Measurements from ENCODE around the gene MTX1. TPM values are rescaled to one million over a fixed set of nuclear protein-coding genes. Genes with fewer than 3 reads are reported as not detected.
A peak's percentile ranks its signal among the peaks of the same experiment; 100 is the strongest.

MTX1 gene
- total and polyA plus RNA-seq, 2 experiments from 2014 or later, result 77.7 to 106 TPM

DNA sequence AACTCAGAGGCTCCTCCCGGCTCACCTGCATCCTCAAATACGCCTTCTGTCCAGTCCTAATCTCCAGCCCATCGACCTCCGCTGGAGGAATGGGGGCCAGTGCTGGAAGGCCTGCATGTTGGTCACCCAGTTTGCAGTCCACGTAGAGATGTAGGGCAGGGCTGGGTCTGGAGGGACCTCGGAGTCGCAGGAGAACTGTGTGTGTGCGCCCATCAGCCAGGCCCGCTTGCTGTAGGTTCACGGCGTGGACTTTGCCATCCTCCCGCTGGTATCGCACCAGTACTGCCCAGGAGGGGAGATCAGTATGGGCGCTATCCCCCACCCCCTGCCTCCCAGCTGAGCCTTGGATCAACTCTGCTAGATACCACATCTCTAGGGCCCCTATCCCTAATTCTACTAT lies 3.5 kb upstream of the MTX1 start:
- H3K27ac ChIP-seq (ENCODE audit: low read depth), result no peak overlapping the region
- ATAC-seq, result no peak
- peaks cover 46% of the 10 kb centered on the region for H3K36me3 Mint-ChIP-seq (ENCODE audit: low read depth)
- peaks cover 20% of the 10 kb centered on the region for H3K36me3 ChIP-seq (ENCODE audit: insufficient read depth)
- H3K27ac Mint-ChIP-seq, result no peak overlapping the region
- no peak overlapping the region for H3K4me3 Mint-ChIP-seq
- H3K27me3 Mint-ChIP-seq (ENCODE audit: insufficient read depth, low read depth, poor library complexity), result peaks cover 56% of the 10 kb centered on the region
- peak; percentile 52 for TF ChIP-seq POLR2AphosphoS5 (IDR thresholded peaks at IDR 0.05; ENCODE audit: low read depth)
- TF ChIP-seq, protein P1, sequence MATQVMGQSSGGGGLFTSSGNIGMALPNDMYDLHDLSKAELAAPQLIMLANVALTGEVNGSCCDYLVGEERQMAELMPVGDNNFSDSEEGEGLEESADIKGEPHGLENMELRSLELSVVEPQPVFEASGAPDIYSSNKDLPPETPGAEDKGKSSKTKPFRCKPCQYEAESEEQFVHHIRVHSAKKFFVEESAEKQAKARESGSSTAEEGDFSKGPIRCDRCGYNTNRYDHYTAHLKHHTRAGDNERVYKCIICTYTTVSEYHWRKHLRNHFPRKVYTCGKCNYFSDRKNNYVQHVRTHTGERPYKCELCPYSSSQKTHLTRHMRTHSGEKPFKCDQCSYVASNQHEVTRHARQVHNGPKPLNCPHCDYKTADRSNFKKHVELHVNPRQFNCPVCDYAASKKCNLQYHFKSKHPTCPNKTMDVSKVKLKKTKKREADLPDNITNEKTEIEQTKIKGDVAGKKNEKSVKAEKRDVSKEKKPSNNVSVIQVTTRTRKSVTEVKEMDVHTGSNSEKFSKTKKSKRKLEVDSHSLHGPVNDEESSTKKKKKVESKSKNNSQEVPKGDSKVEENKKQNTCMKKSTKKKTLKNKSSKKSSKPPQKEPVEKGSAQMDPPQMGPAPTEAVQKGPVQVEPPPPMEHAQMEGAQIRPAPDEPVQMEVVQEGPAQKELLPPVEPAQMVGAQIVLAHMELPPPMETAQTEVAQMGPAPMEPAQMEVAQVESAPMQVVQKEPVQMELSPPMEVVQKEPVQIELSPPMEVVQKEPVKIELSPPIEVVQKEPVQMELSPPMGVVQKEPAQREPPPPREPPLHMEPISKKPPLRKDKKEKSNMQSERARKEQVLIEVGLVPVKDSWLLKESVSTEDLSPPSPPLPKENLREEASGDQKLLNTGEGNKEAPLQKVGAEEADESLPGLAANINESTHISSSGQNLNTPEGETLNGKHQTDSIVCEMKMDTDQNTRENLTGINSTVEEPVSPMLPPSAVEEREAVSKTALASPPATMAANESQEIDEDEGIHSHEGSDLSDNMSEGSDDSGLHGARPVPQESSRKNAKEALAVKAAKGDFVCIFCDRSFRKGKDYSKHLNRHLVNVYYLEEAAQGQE (IDR thresholded peaks at IDR 0.05; ENCODE audit: unreplicated experiment), result no peak
- H3K9me3 Mint-ChIP-seq, result no peaks in the 10 kb centered on the region; the same call in 2 of the 3 replicates
- DNase-seq (ENCODE audit: low spot score), result no peak
- H3K9me2 ChIP-seq (ENCODE audit: insufficient read depth), result no peaks in the 10 kb centered on the region
- H4K20me1 ChIP-seq (replicated peaks; ENCODE audit: insufficient read depth), result peaks cover 18% of the 10 kb centered on the region
- no peak overlapping the region for H2AFZ ChIP-seq
- H3K4me1 ChIP-seq (ENCODE audit: insufficient read depth), result peaks cover 19% of the 10 kb centered on the region
- H3F3A ChIP-seq (replicated peaks; ENCODE audit: low read depth), result peaks cover 49% of the 10 kb centered on the region
- no peak overlapping the region for H3K4me2 ChIP-seq
- peaks cover 32% of the 10 kb centered on the region for H3K4me1 Mint-ChIP-seq
- peaks cover 6% of the 10 kb centered on the region; the same call in 1 of the 2 replicates for H3K27me3 ChIP-seq (ENCODE audit: insufficient read depth)
- H3K79me2 ChIP-seq (replicated peaks; ENCODE audit: insufficient read depth), result 0 out of 2 replicates have a peak, but pooled peaks cover 7% of the 10 kb centered on the region
- no peak overlapping the region for H3K4me3 ChIP-seq

- Histone ChIP-seq H3K79me2 (replicated peaks; ENCODE audit: insufficient read depth) (0 out of 2 replicates have a peak, but pooled peaks cover 7% of the 10 kb centered on the region), H3K9me2 (ENCODE audit: insufficient read depth) (no peaks in the 10 kb centered on the region), H3K4me2 (no peak overlapping the region), H3K36me3 (ENCODE audit: insufficient read depth) (peaks cover 11% of the 10 kb centered on the region; the same call in 1 of the 2 replicates), H3K4me3 (no peak overlapping the region), H4K20me1 (replicated peaks; ENCODE audit: insufficient read depth) (peaks cover 9% of the 10 kb centered on the region), H3F3A (replicated peaks; ENCODE audit: low read depth) (peaks cover 42% of the 10 kb centered on the region), H3K27me3 (ENCODE audit: insufficient read depth) (peaks cover 6% of the 10 kb centered on the region; the same call in 1 of the 2 replicates), H2AFZ (no peak overlapping the region), H3K4me1 (ENCODE audit: insufficient read depth) (peaks cover 21% of the 10 kb centered on the region), H3K27ac (ENCODE audit: low read depth) (no peak overlapping the region)
- Mint-ChIP-seq H3K4me3 (no peak overlapping the region; the same call in 2 of the 3 replicates), H3K27ac (no peak overlapping the region), H3K36me3 (ENCODE audit: low read depth) (peaks cover 35% of the 10 kb centered on the region), H3K27me3 (ENCODE audit: insufficient read depth, low read depth, poor library complexity) (peaks cover 58% of the 10 kb centered on the region), H3K9me3 (no peaks in the 10 kb centered on the region; the same call in 1 of the 3 replicates), H3K4me1 (peaks cover 34% of the 10 kb centered on the region)
- no peak for TF ChIP-seq JUNB (IDR thresholded peaks at IDR 0.05; ENCODE audit: unreplicated experiment)
- no peak for TF ChIP-seq CTCF (conservative IDR thresholded peaks at IDR 0.05; ENCODE audit: low read depth in 2 of 2)
- no peak for TF ChIP-seq EZH2 (IDR thresholded peaks at IDR 0.05; ENCODE audit: low read depth, unreplicated experiment)
- TF ChIP-seq ZNF331 (CRISPR knock-in tag; IDR thresholded peaks at IDR 0.05; ENCODE audit: low read depth), result no peak
- peak; percentile 51; the same call in 1 of the 2 replicates for TF ChIP-seq ZNF462 (CRISPR knock-in tag; IDR thresholded peaks at IDR 0.05)
- TF ChIP-seq EZH2phosphoT487 (IDR thresholded peaks at IDR 0.05; ENCODE audit: unreplicated experiment), result no peak
- peak; percentile 60; the same call in 1 of the 2 replicates for TF ChIP-seq POLR2AphosphoS5 (IDR thresholded peaks at IDR 0.05; ENCODE audit: low read depth)
- DNase-seq (ENCODE audit: low spot score) (no peak), ATAC-seq (no peak)
Observed at GRCh38 chr1:155205969-155206593, 2.4 kb upstream of the MTX1 start.
